GM12891 (cell line): ENCODE data around the gene SMPX. TPM values are rescaled to one million over a fixed set of nuclear protein-coding genes. Genes with fewer than 3 reads are reported as not detected.
A peak's percentile ranks its signal among the peaks of the same experiment; 100 is the strongest.
"Not testable (repeated sequence)": the region's sequence is repeated elsewhere in the genome, so short reads cannot be mapped to it uniquely, and the experiment has no call there.

Experiments used
- DNase-seq: peaks from one replicate; pipeline ENCODE4 v3.0.0; 2011; ENCODE audit warnings: low spot score; ENCODE audit not compliant: insufficient read length
- FAIRE-seq: peaks from 2 replicates; lab custom pipeline; 2011; peaks lifted over from hg19 to GRCh38; lab: Jason Lieb, UNC
- PAX5 ChIP-seq: IDR thresholded peaks from 2 replicates; pipeline ENCODE4 v1.6.1; 2011; ENCODE audit warnings: low read length, moderate library complexity, mild to moderate bottlenecking; ENCODE audit not compliant: insufficient read depth, severe bottlenecking
- POLR2A ChIP-seq: IDR thresholded peaks from 2 replicates; pipeline ENCODE4 v1.6.1; 2011; ENCODE audit warnings: low read depth, low read length, control low read depth
- POLR2AphosphoS5 ChIP-seq: IDR thresholded peaks from 2 replicates; pipeline ENCODE4 v1.6.1; 2011; ENCODE audit warnings: low read depth, low read length, control low read depth
- POU2F2 ChIP-seq: IDR thresholded peaks from 2 replicates; pipeline ENCODE4 v1.6.1; 2011; ENCODE audit warnings: low read depth, mild to moderate bottlenecking, control low read depth, low read length, moderate library complexity
- SPI1 ChIP-seq: IDR thresholded peaks from 2 replicates; pipeline ENCODE4 v1.6.1; 2011; ENCODE audit warnings: low read depth, low read length, control low read depth
- TAF1 ChIP-seq: IDR thresholded peaks from 2 replicates; pipeline ENCODE4 v1.6.1; 2011; ENCODE audit warnings: low read depth, low read length, control low read depth
- polyA plus RNA-seq: library from polyadenylated mRNA; unstranded; fragments of >200 nt; gene quantifications from one replicate; pipeline ENCODE4 v1.2.1, GENCODE V29; 2012; ENCODE audit warnings: low read depth, missing spikeins, inconsistent platforms; ENCODE audit not compliant: missing spikeins

The SMPX gene
- polyA plus RNA-seq, result not detected

DNA sequence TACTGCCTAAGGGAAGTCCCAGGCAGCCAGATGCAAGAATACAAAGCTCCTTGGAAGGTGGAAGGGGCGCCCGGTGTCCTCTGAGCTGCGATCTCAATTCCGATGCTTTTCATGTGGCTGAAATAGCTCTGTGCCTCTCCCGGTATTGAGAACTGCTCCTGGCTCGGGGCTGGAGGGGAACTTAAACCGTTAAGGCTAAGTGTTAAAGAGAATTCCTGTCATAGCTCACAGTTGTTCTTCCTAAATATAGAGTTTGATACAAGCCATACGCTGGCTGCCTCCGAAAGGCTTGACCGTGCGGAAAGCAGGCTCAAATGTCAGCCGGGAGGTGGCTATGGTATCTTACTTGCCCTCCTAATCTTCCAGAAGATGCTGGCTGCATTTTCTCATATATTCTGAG, at the start of gene SMPX:
SMPX (minus strand) TSS at position 157 of the 400 bp plus-strand sequence. CDS start 3,826 bp downstream, outside the sequence.
- DNase-seq (no peak), FAIRE-seq (no peak)
- TF ChIP-seq POLR2AphosphoS5, result no peak
- TF ChIP-seq PAX5, result no peak
- TF ChIP-seq SPI1, result no peak
- TF ChIP-seq POLR2A, result no peak
- TF ChIP-seq TAF1, result no peak
- no peak for TF ChIP-seq POU2F2

DNA sequence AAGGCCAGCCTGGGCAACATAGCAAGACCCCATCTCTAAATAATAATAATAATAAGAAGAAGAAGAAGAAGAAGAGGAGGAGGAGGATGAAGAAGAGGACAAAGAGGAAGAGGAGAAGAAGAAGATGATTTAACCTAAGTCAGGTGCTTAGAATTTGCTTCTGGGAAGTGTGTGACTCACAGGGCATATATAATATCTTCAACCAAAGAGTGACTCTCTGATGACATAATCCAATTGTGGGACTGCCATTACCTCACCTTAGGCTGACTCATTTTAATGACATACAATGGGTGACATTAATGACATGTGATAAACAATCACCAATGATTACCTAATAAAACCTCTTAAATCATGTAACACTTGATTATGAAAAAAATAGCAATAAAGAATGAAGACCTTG, 48.8 kb upstream of the SMPX start:
- DNase-seq, result no peak
- no peak for TF ChIP-seq POLR2A
- no peak for TF ChIP-seq PAX5
- TF ChIP-seq TAF1, result no peak
- TF ChIP-seq POU2F2, result no peak
- FAIRE-seq, result no peak

GRCh38 chrX:21802839-21803238, 44.9 kb upstream of the SMPX start:
- TF ChIP-seq POLR2AphosphoS5, result no peak
- no peak for TF ChIP-seq PAX5
- TF ChIP-seq TAF1, result no peak
- no peak for TF ChIP-seq POLR2A
- no peak for TF ChIP-seq POU2F2
- no peak for TF ChIP-seq SPI1
- FAIRE-seq, result no peak

GRCh38 chrX:21802054-21802670, 44.2 kb upstream of the SMPX start:
- DNase-seq, result no peak
- no peak for TF ChIP-seq SPI1
- TF ChIP-seq POLR2A, result no peak
- no peak for TF ChIP-seq TAF1
- TF ChIP-seq PAX5, result no peak
- TF ChIP-seq POU2F2, result no peak
- TF ChIP-seq POLR2AphosphoS5, result no peak
- no peak for FAIRE-seq

More at GRCh38 chrX:21802839-21803238, 44.9 kb upstream of the SMPX start:
- DNase-seq, result no peak

DNA sequence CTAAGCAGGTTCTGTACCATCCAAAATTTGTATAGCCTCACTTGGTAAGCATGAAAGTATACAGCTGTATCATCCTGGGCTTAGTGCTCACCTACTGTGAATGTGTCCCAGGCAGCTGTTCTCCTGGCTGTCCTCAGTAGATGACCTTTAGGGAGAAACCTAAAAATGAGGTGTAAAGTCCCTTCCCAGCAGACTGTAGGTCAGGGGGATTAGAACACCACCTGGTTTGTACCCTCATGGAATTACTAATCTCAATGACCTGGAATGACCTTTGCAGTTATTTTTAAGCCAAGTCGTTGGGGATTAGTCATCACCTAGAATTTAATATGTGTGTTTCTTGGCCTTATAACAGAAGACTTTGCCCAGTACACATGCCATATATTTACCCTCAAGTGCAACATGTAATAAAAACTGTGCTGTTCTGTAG, 42.4 kb upstream of the SMPX start:
- FAIRE-seq (no peak), DNase-seq (no peak)
- TF ChIP-seq POU2F2, result no peak
- no peak for TF ChIP-seq POLR2A
- no peak for TF ChIP-seq POLR2AphosphoS5
- no peak for TF ChIP-seq PAX5
- no peak for TF ChIP-seq SPI1
- no peak for TF ChIP-seq TAF1

- no peak for DNase-seq
- TF ChIP-seq PAX5 (no peak), POLR2A (no peak), POLR2AphosphoS5 (no peak), SPI1 (no peak), TAF1 (no peak), POU2F2 (no peak)
- FAIRE-seq, result no peak
Observed at GRCh38 chrX:21799767-21800166, 41.9 kb upstream of the SMPX start.

- no peak for FAIRE-seq
- TF ChIP-seq SPI1 (no peak), POLR2AphosphoS5 (no peak), POLR2A (no peak), TAF1 (no peak), PAX5 (no peak), POU2F2 (no peak)
- no peak for DNase-seq
Observed at GRCh38 chrX:21798677-21799219, 40.8 kb upstream of the SMPX start.

DNA sequence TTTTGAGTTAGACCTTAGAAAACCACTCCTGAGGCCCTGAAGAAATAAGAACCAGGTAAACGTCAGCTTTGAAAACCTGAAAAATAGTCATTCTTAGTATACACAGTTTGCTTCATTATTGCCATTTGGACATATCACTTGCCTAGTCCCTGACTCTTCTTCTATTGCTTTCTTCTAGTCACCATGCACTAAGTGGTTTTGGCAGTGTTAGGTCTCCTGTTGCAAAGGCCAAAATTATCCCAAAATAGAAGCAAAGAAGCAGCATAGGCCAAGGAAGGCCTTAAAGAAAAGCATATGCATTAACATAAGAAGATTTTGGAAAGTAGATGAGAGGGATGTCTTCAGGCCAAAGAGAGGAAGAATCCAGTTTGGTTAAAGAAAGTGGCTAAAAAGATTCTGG, 24.1 kb upstream of the SMPX start:
- FAIRE-seq, result peak; percentile 75

GRCh38 chrX:21781525-21781924, 23.6 kb upstream of the SMPX start:
- DNase-seq, result no peak
- FAIRE-seq, result no peak
- TF ChIP-seq SPI1 (no peak), TAF1 (no peak), POU2F2 (no peak), POLR2AphosphoS5 (no peak)

More for the DNA sequence above, 24.1 kb upstream of the SMPX start:
- no peak for DNase-seq
- TF ChIP-seq POU2F2 (no peak), SPI1 (no peak), POLR2AphosphoS5 (no peak), POLR2A (no peak), TAF1 (no peak), PAX5 (no peak)

DNA sequence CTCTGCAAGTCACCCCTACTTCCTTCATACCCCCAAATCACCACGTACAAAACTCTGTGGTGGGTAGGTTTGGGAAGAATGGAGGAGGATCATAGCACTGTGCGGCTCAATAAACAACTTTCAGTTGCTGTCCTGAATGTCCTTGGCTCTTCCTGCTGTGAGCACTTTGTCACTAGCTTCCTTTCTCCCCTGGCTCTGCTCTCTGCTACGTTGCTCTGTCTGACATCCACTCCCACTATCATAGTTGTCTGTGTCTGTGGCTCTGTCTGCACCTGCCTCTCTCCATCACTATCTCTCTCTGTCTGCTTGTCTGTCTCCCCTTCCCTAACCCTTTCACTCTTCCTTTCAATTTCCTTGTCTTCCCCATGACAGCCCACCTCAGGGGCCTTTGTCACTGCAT, 21.2 kb upstream of the SMPX start:
- TF ChIP-seq POLR2A (no peak), PAX5 (no peak), TAF1 (no peak), SPI1 (no peak), POLR2AphosphoS5 (no peak), POU2F2 (no peak)
- DNase-seq, result no peak
- FAIRE-seq, result no peak

GRCh38 chrX:21778236-21778635, 20.3 kb upstream of the SMPX start:
- DNase-seq (no peak), FAIRE-seq (no peak)
- TF ChIP-seq POU2F2, result no peak
- no peak for TF ChIP-seq TAF1
- no peak for TF ChIP-seq POLR2AphosphoS5
- TF ChIP-seq POLR2A, result no peak
- TF ChIP-seq SPI1, result no peak
- TF ChIP-seq PAX5, result no peak

GRCh38 chrX:21775128-21775527, 17.2 kb upstream of the SMPX start:
- FAIRE-seq, result not testable (repeated sequence)

DNA sequence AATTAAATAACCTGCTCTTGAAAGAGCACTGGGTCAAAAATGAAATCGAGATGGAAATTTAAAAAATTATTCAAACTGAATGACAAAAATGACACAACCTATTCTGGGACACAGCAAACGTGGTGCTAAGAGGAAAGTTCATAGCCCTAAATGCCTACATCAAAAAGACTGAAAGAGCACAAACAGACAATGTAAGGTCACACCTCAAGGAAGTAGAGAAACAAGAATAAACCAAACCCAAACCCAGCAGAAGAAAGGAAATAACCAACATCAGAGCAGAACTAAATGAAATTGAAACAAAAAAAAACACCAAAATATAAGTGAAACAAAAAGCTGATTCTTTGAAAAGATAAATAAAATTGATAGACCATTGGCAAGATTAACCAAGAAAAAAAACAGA, 15.1 kb upstream of the SMPX start:
- FAIRE-seq, DNase-seq: not testable (repeated sequence)

More at GRCh38 chrX:21775128-21775527, 17.2 kb upstream of the SMPX start:
- DNase-seq, result not testable (repeated sequence)
